Mucosa of descending colon (tissue), 3 donors: ENCODE data around the gene OSBPL1A. TPM values are rescaled to one million over a fixed set of nuclear protein-coding genes. Genes with fewer than 3 reads are reported as not detected.
"Not testable (repeated sequence)": the region's sequence is repeated elsewhere in the genome, so short reads cannot be mapped to it uniquely, and the experiment has no call there.

Experiments
- ATAC-seq: fragments of 200-7000 bp; cut with Tn5 transposase; one replicate; pipeline ENCODE4 v1.9.1; 2020; ENCODE audit warnings: mild to moderate bottlenecking, moderate library complexity
- DNase-seq, 3 donors: peaks; one replicate each; pipeline ENCODE4 v3.0.0-alpha.2; 2020
- H3K36me3 ChIP-seq: fragments of 200-600 bp; one replicate; pipeline ENCODE4 v1.8.0; 2021; ENCODE audit warnings: low read depth, mild to moderate bottlenecking
- H3K4me1 ChIP-seq: fragments of 200-600 bp; one replicate; pipeline ENCODE4 v1.8.0; 2021; ENCODE audit warnings: low read depth, mild to moderate bottlenecking
- H3K4me3 ChIP-seq: fragments of 200-600 bp; one replicate; pipeline ENCODE4 v1.8.0; 2021; ENCODE audit warnings: mild to moderate bottlenecking
- H3K9me3 ChIP-seq: fragments of 200-600 bp; one replicate; pipeline ENCODE4 v1.8.0; 2021; ENCODE audit warnings: mild to moderate bottlenecking
- intact Hi-C, 2 donors: fragments of 100-400 bp; cut with DNase I in 1 of 2; cut with micrococcal nuclease in 1 of 2; formaldehyde crosslinking; loops; one replicate each; pipeline versions ENCODE4 v1.11.0 to v1.11.1; 2022; cut with DNase I, micrococcal nuclease
- total RNA-seq, 3 donors: library from RNA; stranded (reverse); fragmentation: NEBNext Ultra II Directional in 2 of 3; extraction: Animal tissue kit (Norgen Biotek cat#: 25700) in 2 of 3; gene quantifications; one replicate each; pipeline versions ENCODE4 v1.2.1 to v1.2.4, GENCODE V29; 2021 to 2023
- TF ChIP-seq, protein P1 (sequence below): fragments of 200-600 bp; IDR thresholded peaks from one replicate; pipeline ENCODE4 v1.8.0; 2022; ENCODE audit warnings: antibody characterized with exemption, mild to moderate bottlenecking
- donor health status: DM: no; HTN: no; CAD: no; lungs with moderate emphysema.
- donor health status: DM: no; HTN: no; CAD: no.
- donor health status: DM: no; HTN: yes; CAD: no.

The OSBPL1A gene
- total RNA-seq, 3 donors from 2014 or later, result 32.5 to 77.5 (median 69.8) TPM

GRCh38 chr18:24381126-24381525, 16.5 kb downstream of the OSBPL1A start:
- TF ChIP-seq, protein P1, sequence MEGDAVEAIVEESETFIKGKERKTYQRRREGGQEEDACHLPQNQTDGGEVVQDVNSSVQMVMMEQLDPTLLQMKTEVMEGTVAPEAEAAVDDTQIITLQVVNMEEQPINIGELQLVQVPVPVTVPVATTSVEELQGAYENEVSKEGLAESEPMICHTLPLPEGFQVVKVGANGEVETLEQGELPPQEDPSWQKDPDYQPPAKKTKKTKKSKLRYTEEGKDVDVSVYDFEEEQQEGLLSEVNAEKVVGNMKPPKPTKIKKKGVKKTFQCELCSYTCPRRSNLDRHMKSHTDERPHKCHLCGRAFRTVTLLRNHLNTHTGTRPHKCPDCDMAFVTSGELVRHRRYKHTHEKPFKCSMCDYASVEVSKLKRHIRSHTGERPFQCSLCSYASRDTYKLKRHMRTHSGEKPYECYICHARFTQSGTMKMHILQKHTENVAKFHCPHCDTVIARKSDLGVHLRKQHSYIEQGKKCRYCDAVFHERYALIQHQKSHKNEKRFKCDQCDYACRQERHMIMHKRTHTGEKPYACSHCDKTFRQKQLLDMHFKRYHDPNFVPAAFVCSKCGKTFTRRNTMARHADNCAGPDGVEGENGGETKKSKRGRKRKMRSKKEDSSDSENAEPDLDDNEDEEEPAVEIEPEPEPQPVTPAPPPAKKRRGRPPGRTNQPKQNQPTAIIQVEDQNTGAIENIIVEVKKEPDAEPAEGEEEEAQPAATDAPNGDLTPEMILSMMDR, result no peak
- intact Hi-C loops, result no loop called here
- ATAC-seq, result no peak
- Histone ChIP-seq H3K4me3 (no peak overlapping the region), H3K4me1 (no peaks in the 10 kb centered on the region), H3K36me3 (no peaks in the 10 kb centered on the region), H3K9me3 (no peaks in the 10 kb centered on the region)
- DNase-seq, result no peak

DNA sequence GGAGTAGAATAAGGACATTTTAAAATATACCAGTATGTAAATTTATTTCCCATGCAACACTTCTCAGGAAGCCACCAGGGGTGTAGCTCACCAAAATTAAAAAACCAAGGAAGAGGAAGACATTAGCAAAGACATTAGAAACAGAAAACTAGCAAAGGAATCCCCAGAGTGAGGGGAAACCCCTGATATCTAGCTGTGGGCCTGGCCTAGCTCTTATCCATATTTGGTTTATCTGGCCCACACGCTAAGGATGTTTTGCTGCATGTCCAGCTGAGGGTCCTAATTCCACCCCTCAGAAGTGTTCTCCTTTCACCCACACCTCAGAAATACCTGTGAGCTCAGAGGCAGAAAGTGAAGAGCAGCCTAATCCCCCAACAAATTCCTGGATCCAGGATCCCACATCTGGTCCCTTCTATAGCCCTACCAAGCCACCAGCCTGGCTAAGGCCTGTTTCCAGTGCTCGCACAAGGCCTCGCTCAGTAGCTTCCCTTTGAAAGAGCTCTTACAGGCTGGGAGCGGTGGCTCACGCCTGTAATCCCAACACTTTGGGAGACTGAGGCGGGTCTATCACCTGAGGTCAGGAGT, 17.4 kb downstream of the OSBPL1A start:
- Histone ChIP-seq H3K9me3 (no peaks in the 10 kb centered on the region), H3K36me3 (no peaks in the 10 kb centered on the region), H3K4me1 (no peaks in the 10 kb centered on the region), H3K4me3 (no peak overlapping the region)
- ATAC-seq (no peak), DNase-seq (no peak)
- TF ChIP-seq, protein P1, result no peak
- intact Hi-C loops, result no loop called here

DNA sequence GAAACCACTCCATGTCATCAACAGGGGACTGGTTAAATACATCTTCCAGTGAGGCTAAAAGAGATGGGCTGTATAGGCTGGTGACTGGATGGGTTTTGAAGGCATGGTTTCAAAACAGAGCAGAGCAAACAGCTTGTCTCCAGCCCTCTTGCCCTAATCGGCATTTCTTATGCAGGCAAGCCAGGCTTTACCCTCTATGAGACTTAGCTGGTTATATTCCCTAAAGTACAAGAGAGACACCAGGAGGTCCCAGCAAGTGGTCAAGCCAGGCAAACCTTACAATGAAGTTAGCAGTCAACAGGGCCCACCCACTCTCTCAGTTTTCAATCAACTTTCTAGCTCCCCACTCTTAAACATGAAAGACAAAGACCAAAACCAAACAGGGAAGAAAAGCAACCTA, 19.0 kb downstream of the OSBPL1A start:
- H3K9me3 ChIP-seq, result no peaks in the 10 kb centered on the region
- intact Hi-C loops, result no loop called here

GRCh38 chr18:24376531-24376930, 21.1 kb downstream of the OSBPL1A start:
- H3K4me1 ChIP-seq, H3K36me3 ChIP-seq, ATAC-seq, DNase-seq, H3K4me3 ChIP-seq, intact Hi-C loops, H3K9me3 ChIP-seq: not testable (repeated sequence)

More for the DNA sequence above, 19.0 kb downstream of the OSBPL1A start:
- Histone ChIP-seq H3K4me1 (no peaks in the 10 kb centered on the region), H3K36me3 (no peaks in the 10 kb centered on the region), H3K4me3 (no peak overlapping the region)
- DNase-seq (no peak), ATAC-seq (no peak)
- TF ChIP-seq, protein P1, result no peak

DNA sequence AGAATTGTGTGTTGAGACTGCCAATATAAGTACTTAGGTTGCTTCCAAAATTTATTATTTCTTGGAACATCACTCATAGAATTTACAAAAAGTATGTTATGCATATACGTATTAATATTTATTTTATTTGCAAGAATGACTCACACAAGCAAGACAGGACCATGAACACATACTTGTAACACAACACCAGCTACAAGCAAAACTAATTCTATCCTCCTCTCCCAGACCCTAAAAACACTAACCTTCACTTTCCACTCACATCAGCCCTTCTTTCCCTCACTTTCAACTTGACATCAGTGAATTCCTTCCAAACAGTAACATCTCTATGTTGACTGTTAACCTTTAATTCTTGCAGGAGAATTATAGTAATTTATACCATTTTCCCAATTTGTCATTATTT, 24.3 kb downstream of the OSBPL1A start:
- ATAC-seq, result no peak
- Histone ChIP-seq H3K4me3 (no peak overlapping the region), H3K36me3 (no peaks in the 10 kb centered on the region), H3K9me3 (no peaks in the 10 kb centered on the region), H3K4me1 (no peaks in the 10 kb centered on the region)
- TF ChIP-seq, protein P1, result no peak
- DNase-seq, result no peak
- intact Hi-C loops, result no loop called here

GRCh38 chr18:24372279-24372872, 25.2 kb downstream of the OSBPL1A start:
- Histone ChIP-seq H3K4me1 (no peaks in the 10 kb centered on the region), H3K9me3 (no peaks in the 10 kb centered on the region), H3K36me3 (no peaks in the 10 kb centered on the region), H3K4me3 (no peak overlapping the region)
- intact Hi-C loops, result no loop called here
- DNase-seq, result no peak
- no peak for ATAC-seq
- TF ChIP-seq, protein P1, result no peak
